GM15510 (cell line): ENCODE measurements around the gene PLXNA1.

Experiments
- POLR2A ChIP-seq: IDR thresholded peaks from 3 replicates; pipeline ENCODE4 v1.6.1; 2011; ENCODE audit warnings: borderline replicate concordance; ENCODE audit not compliant: insufficient read length; ENCODE audit errors: extremely low read depth

The PLXNA1 gene

GRCh38 chr3:126947429-126947828 lies 35.5 kb upstream of the PLXNA1 start:
- TF ChIP-seq POLR2A, result no peak

GRCh38 chr3:126948980-126949535 lies 33.9 kb upstream of the PLXNA1 start:
- TF ChIP-seq POLR2A, result no peak

GRCh38 chr3:126951561-126951960 lies 31.4 kb upstream of the PLXNA1 start:
- TF ChIP-seq POLR2A, result no peak

DNA sequence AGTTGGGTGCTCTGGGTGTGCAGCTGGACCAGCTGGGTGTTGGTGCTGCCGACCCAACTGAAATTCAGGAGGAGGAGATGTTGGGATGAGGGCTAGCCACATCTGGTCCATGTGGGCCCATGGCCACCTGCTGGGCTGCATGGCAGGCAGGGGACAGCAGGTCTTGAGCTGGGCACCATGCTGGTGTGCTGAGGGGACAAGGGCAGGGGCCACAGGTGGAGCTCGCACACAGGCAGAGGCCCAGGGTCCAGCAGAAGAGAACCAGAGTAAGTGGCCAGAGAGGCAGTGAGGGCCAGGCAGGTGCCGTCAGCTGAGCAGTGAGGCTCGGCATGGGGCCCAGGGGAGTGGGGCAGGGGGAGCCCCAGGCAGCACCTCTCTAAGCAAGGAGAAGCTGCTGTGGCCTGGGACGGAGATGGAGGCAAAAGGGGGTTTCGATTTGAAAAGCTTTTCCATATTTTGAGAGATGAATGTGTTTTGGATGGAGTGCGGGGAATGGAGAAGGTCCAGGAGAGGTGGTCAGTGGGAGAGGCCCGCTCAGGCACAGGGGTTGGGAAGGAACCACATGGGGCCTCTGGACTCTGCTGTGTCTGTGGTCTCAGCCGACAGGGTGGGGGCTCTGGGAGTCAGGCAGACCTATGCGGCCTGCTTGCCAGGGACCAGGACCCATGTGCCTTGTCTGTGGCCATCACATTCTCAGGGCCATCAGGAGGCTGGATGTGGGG lies 30.5 kb upstream of the PLXNA1 start:
- no peak for TF ChIP-seq POLR2A

GRCh38 chr3:126952983-126953660 lies 29.8 kb upstream of the PLXNA1 start:
- TF ChIP-seq POLR2A, result no peak

- TF ChIP-seq POLR2A, result no peak
Measured at GRCh38 chr3:126954141-126954842, 28.6 kb upstream of the PLXNA1 start.

DNA sequence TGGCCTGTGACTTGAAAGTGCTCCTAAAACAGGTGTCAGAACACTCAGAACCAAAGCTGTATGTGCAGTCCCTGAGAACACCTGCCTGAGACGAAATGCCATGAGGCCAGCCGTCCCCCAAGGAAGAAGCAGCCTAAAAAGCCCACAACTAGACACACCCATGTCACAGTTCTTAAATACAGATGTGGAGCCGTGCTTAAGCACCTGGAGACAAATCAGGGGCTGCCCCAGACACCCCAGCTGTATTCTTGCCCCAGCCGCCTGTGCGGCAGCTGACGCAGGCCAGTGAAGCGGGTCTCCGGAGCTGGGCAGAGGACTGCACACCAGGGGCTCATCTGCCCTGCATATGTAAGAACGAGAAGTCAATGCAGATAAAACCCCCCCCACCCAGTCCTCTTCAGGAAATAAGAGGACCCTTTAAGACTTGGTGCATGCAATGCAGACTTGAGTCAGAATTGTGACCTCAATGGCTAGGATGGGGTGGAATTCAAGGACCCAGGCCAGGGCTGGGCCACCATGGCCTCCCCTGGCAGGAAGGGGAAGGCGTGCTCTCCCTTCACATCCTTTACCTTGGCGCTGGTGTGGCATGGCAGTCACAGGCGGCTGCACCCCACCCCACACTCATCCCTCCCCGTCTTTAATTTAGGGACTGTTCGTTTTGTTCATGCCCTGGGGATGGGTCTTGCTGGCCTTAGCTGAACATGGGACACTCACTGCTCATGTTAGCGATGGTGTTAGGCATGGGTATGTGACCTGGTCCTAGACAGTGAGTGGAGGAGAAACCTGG lies 27.7 kb upstream of the PLXNA1 start:
- no peak for TF ChIP-seq POLR2A

DNA sequence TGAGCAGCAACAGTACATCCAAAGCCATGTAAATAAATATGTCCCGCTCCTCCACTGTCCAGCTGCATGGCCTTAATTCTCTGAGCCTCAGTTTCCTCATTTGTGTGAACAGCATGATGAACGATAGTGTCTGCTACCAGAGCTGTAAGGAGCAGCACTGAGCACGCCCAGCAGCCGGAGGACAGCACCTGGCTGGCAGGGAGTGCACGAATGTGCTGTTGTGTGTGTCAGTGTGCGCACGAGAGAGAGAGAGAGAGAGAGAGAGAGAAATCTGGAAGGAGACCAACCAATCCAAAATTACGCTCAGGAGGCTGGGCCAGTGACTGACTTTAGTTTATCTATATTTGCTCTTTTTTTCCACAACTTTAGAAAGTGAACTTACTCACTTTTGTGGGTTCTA lies 26.6 kb upstream of the PLXNA1 start:
- TF ChIP-seq POLR2A, result no peak

DNA sequence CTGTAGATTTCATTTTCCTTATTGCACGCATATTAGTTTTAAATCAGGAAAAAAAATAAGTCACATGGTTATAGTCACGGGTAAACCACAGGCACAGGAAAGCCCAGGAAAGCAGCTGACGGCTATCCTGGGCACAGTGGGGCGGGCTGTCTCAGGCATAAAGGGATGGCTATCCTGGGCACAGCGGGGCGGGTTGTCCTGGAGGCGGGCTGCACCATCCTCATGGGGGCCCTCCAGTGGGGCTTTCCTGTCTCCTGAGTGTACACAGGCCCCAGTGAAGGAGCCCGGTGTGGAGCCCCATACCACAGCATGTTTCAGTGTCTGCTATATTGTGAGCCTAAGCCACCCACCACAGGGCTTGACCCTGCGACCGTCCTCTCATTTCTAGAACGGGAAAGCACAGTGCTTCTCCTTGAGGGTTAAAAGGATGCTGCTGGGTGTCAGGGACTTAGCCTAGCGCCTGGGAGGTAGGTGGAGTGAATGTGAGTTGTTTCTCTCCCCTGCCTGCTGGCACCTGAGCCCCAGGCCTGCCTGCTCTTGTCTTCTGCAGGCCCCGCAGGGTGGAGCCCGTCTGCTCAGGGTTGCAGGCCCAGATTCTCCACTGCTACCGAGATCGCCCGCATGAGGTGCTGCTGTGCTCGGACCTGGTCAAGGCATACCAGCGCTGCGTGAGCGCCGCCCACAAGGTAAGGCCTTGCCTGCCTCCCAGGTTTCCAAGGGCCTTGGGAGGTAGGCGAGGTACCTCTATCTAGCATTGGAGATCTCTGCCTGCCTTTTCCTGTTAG lies 25.9 kb upstream of the PLXNA1 start:
- no peak for TF ChIP-seq POLR2A

- TF ChIP-seq POLR2A, result no peak
Measured at GRCh38 chr3:126957776-126958637, 24.9 kb upstream of the PLXNA1 start.

GRCh38 chr3:126958638-126959085 lies 24.3 kb upstream of the PLXNA1 start:
- no peak for TF ChIP-seq POLR2A

DNA sequence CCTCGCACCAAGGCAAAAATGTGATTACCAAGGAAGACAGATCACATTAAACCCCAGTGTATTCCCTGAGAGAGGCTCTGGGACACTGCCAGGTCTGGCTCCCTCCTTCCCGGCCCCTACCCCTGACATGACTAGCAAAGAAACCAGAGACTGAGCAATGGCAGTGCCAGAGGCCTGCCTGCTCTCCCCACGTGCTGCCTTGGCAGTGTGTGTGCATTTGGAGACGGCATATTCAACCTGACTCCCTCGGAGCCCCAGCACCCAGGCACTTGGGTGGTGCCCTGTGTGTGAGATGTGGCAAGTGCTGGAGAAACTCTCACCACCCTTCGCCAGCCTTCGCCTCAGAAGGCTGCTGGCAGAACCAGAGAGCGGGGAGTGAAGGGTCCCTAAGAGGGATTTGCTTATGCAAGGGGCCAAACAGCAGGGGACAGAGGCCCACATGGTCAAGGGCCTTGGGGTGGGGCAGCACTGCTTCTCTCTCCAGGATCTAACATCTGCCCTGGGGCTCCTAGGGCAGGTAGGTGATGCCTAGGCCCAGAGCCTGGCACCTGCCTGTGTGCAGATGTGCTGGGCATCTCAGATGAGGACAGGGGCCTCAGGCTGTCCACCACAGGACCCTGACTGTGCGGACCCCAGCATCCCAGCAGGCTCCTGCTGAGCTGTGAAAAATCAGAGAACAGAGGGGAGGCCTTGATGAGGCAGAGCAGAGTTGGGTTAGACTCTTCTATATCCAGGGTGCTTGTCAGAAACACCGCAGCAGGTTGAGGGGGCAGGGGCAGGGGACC lies 23.6 kb upstream of the PLXNA1 start:
- TF ChIP-seq POLR2A, result no peak

GRCh38 chr3:126959921-126960603 lies 22.9 kb upstream of the PLXNA1 start:
- TF ChIP-seq POLR2A, result no peak
